Measurements from ENCODE around the gene TPST2.

GRCh38 chr22:26581026-26581425, 8.9 kb downstream of the TPST2 start:
- TF ChIP-seq POLR2A (IDR thresholded peaks at IDR 0.05) = no peak
- no peak for TF ChIP-seq CTCF (IDR thresholded peaks at IDR 0.05)

Data from tibial nerve (tissue), 3 donors.